Panc1 (cell line): ENCODE measurements around the gene TINAGL1.

Source experiments
- POLR2AphosphoS5 ChIP-seq: IDR thresholded peaks from 2 replicates; pipeline ENCODE4 v1.6.1; 2012; ENCODE audit warnings: mild to moderate bottlenecking, low read depth, low read length, moderate library complexity
- SIN3A ChIP-seq: IDR thresholded peaks from 2 replicates; pipeline ENCODE4 v1.6.1; 2012; ENCODE audit warnings: low read depth, mild to moderate bottlenecking, low read length, moderate library complexity, borderline replicate concordance; ENCODE audit not compliant: insufficient read depth

- no peak for TF ChIP-seq POLR2AphosphoS5
- no peak for TF ChIP-seq SIN3A
These were observed 45.8 kb downstream of the TINAGL1 start for GRCh38 chr1:31621847-31622730.
